GM19035 (cell line): ENCODE measurements around the gene SLC22A12.

Source experiments
- ATAC-seq: cut with Tn5 transposase; IDR thresholded peaks from one replicate; pipeline ENCODE4 v1.9.1; 2021; ENCODE audit not compliant: unreplicated experiment

SLC22A12 gene

GRCh38 chr11:64642871-64643255 is 51.8 kb downstream of the SLC22A12 start:
- no peak for ATAC-seq

- ATAC-seq = no peak
Observed at GRCh38 chr11:64643256-64643881, 52.3 kb downstream of the SLC22A12 start.

- no peak for ATAC-seq
Observed at GRCh38 chr11:64643920-64644646, 53.1 kb downstream of the SLC22A12 start.

- no peak for ATAC-seq
Observed at GRCh38 chr11:64644647-64645275, 53.7 kb downstream of the SLC22A12 start.

GRCh38 chr11:64647019-64647779 is 56.2 kb downstream of the SLC22A12 start:
- ATAC-seq = no peak

GRCh38 chr11:64648551-64648950 is 57.5 kb downstream of the SLC22A12 start:
- ATAC-seq = no peak

GRCh38 chr11:64649291-64649697 is 58.3 kb downstream of the SLC22A12 start:
- ATAC-seq = no peak

- no peak for ATAC-seq
Observed at GRCh38 chr11:64650923-64651523, 60.0 kb downstream of the SLC22A12 start.
